ENCODE measurements around the gene CLC.

Gene CLC

DNA sequence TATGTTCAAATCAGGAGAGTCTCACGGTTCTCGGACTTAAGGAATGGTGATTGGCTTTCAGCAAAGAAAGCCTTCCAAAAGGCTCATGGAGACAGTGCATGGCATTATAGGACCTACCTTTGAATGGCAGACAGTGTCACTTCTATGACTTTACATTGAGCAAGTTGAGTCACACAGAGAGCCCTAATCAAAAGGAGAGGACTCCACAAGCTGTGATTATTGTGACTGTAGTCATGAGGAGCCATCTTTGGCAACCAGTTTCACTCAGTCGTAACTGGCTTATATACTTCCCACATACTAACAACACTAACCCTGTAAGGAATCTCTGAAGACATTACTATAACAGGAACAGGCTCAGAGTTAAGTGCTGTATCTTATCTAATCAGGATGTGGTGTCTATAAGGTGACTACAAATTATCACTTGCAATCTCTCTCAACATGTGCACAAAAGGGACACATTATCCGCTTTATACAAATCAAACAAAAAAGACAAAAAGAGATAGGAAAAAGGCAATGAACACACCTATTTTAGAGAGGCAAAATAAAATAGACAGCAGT is 27.4 kb downstream of the CLC start:
- TF ChIP-seq, protein P1, sequence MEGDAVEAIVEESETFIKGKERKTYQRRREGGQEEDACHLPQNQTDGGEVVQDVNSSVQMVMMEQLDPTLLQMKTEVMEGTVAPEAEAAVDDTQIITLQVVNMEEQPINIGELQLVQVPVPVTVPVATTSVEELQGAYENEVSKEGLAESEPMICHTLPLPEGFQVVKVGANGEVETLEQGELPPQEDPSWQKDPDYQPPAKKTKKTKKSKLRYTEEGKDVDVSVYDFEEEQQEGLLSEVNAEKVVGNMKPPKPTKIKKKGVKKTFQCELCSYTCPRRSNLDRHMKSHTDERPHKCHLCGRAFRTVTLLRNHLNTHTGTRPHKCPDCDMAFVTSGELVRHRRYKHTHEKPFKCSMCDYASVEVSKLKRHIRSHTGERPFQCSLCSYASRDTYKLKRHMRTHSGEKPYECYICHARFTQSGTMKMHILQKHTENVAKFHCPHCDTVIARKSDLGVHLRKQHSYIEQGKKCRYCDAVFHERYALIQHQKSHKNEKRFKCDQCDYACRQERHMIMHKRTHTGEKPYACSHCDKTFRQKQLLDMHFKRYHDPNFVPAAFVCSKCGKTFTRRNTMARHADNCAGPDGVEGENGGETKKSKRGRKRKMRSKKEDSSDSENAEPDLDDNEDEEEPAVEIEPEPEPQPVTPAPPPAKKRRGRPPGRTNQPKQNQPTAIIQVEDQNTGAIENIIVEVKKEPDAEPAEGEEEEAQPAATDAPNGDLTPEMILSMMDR (IDR thresholded peaks at IDR 0.05; ENCODE audit: insufficient read depth, low read depth, low read length, missing control alignments), result no peak
- DNase-seq (ENCODE audit: low read depth), result no peak
- H3K4me3 ChIP-seq (ENCODE audit: low read length), result no peak overlapping the region

DNA sequence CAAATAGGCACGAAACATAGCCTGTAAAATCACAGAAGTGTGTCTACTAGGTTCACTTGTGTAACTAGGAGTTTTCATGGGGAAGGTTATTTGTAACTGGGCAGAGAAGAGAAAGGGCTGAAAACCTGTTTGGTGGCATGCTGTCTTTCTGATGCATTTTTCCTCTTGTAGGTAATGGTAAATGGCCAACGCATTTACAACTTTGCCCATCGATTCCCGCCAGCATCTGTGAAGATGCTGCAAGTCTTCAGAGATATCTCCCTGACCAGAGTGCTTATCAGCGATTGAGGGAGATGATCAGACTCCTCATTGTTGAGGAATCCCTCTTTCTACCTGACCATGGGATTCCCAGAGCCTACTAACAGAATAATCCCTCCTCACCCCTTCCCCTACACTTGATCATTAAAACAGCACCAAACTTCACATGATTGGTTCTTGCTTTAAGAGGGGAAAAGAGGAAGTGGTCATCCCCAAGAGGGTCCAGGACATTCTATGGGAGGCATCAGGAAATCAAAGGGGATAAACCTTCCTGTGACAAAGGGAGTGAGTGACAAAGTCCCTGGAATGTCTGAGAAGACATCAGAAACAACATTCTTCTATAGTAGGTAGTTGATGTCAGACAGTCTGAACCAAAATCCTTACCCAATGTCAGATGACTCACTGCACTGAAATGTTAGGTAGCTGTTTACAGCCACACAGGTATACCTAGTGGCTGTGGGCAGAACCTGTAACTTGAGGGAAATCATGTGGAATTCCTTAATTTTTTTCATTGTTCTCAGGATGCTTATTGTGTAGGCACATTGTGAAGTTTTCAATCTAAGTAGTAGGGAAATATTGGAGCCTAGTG is 28.6 kb downstream of the CLC start:
- TF ChIP-seq, protein P1 (IDR thresholded peaks at IDR 0.05; ENCODE audit: insufficient read depth, low read depth, low read length, missing control alignments), result no peak
- peak; percentile 54 for DNase-seq (ENCODE audit: low read depth)
- H3K4me3 ChIP-seq (ENCODE audit: low read length), result no peak overlapping the region

DNA sequence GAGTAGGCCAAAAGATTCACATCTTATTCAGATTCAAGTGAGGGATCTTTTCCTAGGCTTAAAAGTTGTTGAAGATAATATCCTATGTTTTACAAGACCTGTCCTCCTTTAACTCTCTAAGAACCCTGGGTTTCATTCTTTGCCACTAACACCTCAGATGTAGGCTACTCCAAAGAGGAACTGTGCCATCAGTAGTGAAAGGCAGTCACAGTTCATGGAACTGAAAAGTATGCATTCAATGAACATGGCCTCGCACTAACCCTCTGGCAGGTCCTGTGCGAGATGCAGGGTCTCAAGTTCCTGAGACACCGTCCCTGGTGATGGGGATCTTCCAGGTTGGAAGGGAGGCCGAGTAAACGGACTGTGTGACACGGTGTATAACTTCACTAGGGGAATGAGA is 29.2 kb downstream of the CLC start:
- no peak for DNase-seq (ENCODE audit: low read depth)
- TF ChIP-seq, protein P1 (IDR thresholded peaks at IDR 0.05; ENCODE audit: insufficient read depth, low read depth, low read length, missing control alignments), result no peak
- H3K4me3 ChIP-seq (ENCODE audit: low read length), result no peak overlapping the region

DNA sequence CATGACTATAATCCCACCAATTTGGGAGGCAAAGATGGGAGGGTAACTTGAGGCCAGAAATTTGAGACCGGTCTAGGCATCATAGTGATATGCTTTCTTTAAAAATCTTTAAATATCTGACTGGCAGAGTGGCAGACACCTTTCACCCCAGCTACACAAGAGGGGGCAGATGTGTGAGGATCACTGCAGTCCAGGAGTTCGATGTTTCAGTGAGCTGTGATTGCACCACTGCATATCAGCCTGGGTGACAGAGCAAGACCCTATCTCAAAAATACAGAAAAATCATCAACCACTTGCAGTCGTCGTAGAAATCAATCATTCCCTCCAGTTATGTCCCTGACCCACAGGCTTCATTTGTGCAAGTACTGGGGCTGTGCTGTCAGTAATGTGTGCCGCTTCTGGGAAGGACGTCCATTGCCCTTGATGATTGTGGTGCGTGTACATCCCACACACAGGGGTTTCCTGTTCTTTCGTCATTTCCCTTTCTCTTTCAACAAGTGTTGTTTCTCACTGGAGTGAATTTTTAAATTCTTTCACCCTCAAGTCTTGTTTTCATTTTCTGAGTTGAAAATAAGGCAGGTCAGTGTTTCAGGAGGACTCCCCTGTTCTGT is 32.1 kb downstream of the CLC start:
- H3K4me3 ChIP-seq (ENCODE audit: low read length), result no peak overlapping the region
- DNase-seq (ENCODE audit: low read depth), result no peak
- TF ChIP-seq, protein P1 (IDR thresholded peaks at IDR 0.05; ENCODE audit: insufficient read depth, low read depth, low read length, missing control alignments), result no peak

DNA sequence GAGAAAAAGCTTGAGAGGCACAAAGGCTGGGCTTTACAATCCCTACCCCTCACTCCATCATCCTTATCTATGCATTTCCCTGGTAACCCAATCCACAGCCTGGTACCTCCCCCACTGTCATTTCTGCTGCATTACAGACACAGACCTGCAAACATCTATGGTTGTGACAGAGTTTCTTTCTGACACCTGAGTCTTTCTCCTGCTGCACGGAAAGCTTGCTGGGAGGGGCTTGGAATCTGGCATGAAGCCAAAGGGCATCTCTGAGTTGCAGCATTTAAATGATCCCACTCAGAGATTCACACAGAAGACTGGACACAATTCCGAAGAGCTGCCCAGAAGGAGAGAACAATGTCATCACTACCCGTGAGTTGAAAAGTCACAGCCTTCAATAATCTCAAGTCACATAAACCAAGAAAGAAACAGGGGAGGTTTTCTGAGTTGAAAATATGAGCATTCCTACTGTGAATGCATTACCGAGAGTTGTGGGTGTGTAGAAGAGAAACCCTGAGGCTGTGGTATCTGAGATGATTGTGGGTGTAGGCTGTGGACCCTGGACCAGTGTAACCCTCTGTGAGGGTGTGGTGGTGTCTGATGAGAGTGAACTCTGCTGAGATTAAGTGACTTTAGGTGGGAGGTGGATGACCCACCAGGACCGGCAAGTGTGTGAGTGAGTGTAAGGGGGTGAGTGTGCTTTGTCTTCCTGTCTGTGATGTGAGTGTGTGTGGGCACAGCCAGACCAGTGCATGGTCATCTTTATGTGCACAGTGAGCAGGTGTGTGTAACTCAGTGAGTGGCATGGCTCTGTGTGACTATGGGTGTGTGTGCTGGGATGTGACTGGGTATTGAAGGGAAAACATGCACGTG is 33.4 kb downstream of the CLC start, which contains the start of gene LGALS14:
TSS of gene LGALS14 (plus strand) at position 301 of the 864 bp plus-strand sequence. CDS start at position 349, 48 bp downstream.
- H3K4me3 ChIP-seq (ENCODE audit: low read length), result no peak within 1 kb of the TSS
- DNase-seq (ENCODE audit: low read depth), result no peak
- TF ChIP-seq, protein P1 (IDR thresholded peaks at IDR 0.05; ENCODE audit: insufficient read depth, low read depth, low read length, missing control alignments), result no peak

DNA sequence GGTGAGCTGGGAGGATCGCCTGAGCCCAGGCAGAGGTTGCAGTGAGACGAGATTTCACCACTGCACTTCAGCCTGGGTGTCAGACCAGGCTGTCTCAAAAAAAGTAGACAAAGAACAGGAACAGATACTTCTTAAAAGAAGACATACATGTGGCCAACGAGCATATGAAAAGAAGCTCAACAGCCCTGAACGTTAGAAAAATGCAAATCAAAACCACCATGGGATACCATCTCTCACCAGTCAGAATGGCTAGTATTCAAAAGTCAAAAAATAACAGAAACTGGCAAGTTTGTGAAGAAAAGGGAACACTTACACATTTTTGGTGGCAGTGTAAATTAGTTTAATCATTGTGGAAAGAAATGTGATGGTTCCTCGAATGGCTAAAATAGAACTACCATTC is 36.5 kb downstream of the CLC start:
- TF ChIP-seq, protein P1 (IDR thresholded peaks at IDR 0.05; ENCODE audit: insufficient read depth, low read depth, low read length, missing control alignments), result no peak
- no peak overlapping the region for H3K4me3 ChIP-seq (ENCODE audit: low read length)
- no peak for DNase-seq (ENCODE audit: low read depth)
